Spleen (tissue), 7 donors: ENCODE results near the gene SEC61A1.

Source experiments
- POLR2A ChIP-seq, 3 donors: fragments of 450-650 bp; IDR thresholded peaks; one replicate each; pipeline ENCODE4 v1.5.1; 2017; ENCODE audit warnings: antibody characterized with exemption in 3 of 3, mild to moderate bottlenecking in 1 of 3
- POLR2AphosphoS5 ChIP-seq, 3 donors: sonication (generic); formaldehyde crosslinking; IDR thresholded peaks; one replicate each; pipeline ENCODE4 v1.5.1; 2017; ENCODE audit warnings: antibody characterized with exemption in 3 of 3
- TF ChIP-seq, protein P1 (sequence below), 11 experiments: fragments of 200-600 bp in 7 of 11; fragments of 450-650 bp in 4 of 11; sonication (generic) in 4 of 11; IDR thresholded peaks in 8 of 11; conservative IDR thresholded peaks in 3 of 11; 1 replicate in 7 of 11; 2 replicates in 4 of 11; pipeline versions ENCODE4 v1.4.0 to v1.8.0; 2016 to 2021; ENCODE audit warnings: antibody characterized with exemption in 11 of 11, inconsistent platforms in 4 of 11, mild to moderate bottlenecking in 1 of 11
- donor health status: DM: no; HTN: no; CAD: no; lungs with moderate emphysema.
- donor health status: DM: no; HTN: no; CAD: no.
- donor health status: DM: no; HTN: no; CAD: no.

DNA sequence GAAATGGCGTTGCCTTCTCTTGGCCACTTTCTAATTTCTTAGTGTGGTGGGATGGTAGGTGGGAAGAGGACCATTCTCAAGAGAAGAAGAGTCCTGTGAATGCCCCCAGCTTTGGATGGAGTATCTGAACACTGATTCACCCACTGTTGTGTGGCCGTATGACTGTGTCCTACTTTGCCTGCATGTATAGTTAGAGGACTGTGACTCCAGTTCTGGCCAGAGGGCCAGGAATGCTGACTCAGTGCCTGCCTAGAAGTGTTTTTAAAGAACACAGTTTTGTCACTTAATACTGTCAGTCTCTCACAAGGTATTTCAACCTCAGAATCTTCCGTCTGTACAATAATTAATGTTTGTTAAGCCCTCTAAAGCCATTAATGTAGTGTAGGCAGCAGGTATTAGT, 2.1 kb downstream of the SEC61A1 start:
- TF ChIP-seq, protein P1, sequence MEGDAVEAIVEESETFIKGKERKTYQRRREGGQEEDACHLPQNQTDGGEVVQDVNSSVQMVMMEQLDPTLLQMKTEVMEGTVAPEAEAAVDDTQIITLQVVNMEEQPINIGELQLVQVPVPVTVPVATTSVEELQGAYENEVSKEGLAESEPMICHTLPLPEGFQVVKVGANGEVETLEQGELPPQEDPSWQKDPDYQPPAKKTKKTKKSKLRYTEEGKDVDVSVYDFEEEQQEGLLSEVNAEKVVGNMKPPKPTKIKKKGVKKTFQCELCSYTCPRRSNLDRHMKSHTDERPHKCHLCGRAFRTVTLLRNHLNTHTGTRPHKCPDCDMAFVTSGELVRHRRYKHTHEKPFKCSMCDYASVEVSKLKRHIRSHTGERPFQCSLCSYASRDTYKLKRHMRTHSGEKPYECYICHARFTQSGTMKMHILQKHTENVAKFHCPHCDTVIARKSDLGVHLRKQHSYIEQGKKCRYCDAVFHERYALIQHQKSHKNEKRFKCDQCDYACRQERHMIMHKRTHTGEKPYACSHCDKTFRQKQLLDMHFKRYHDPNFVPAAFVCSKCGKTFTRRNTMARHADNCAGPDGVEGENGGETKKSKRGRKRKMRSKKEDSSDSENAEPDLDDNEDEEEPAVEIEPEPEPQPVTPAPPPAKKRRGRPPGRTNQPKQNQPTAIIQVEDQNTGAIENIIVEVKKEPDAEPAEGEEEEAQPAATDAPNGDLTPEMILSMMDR (IDR thresholded peaks at IDR 0.05 in 8 of 11, conservative IDR thresholded peaks at IDR 0.05 in 3 of 11), result no peak
- TF ChIP-seq POLR2AphosphoS5 (IDR thresholded peaks at IDR 0.05) (no peak), POLR2A (IDR thresholded peaks at IDR 0.05) (no peak)
